ENCODE data around the gene SMYD2. TPM values are rescaled to one million over a fixed set of nuclear protein-coding genes. Genes with fewer than 3 reads are reported as not detected.

SMYD2 gene
- total and polyA plus RNA-seq, 2 donors (not counting 3 experiments of a cell fraction or from before 2014, with no cell fraction given), result 8.0 to 20.9 TPM

DNA sequence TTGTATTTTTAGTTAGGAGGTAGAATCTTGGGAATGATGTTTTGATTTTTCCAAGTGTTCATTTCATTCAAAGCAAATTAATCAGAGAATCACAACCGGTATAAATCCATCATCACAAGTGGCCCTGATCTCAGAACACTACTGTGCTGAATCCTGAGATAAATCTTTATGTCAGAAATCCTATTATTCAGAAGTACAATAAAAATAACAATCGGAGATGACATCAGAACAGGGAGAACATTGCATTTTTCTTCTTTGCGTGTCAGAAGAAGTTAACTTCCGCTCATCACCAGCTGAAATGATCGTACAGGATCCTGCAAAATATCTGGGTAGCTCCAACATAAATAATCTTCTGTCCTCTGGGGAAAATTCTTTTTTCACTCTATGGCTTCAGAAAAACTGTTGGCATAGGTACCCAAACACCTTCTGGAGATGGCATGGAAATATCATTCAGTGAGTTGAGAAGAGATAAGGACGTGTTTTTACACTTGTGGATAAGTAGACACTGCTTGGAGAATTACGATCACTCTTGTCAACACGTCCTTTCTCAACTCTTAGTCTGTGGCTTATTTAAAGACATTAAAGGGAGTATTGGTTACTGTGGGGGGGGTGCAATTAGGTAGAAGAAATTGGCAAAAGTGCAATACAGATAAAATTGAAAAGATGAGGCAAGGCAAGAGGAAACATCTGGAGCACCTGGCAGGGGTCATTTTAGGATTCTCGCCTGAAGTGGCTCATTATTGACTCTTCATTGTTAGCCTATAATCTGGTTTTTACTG lies 46.9 kb upstream of the SMYD2 start:
- intact Hi-C loops (cut with micrococcal nuclease) (no loop called here), dilution Hi-C loops (cut with MboI; ENCODE audit: extremely low pct_ligation_motif_present, low sequenced_read_pairs) (no loop called here)
- no TSS peak for BruUV-seq (replicated peaks)
- Histone ChIP-seq H3K4me1 (ENCODE audit: control insufficient read depth, extremely low read depth, insufficient read depth, low read length) (no peaks in the 10 kb centered on the region), H3K4me3 (replicated peaks in 1 of 3; ENCODE audit: insufficient read depth in 1 of 3, low read depth in 1 of 3, low read length in 3 of 3) (no peak overlapping the region), H3K4me2 (ENCODE audit: insufficient read depth, low read length) (no peak overlapping the region), H2AFZ (ENCODE audit: low read depth, low read length) (no peak overlapping the region), H3K9me1 (replicated peaks; ENCODE audit: control insufficient read depth, extremely low read depth, insufficient read depth, low read length) (no peaks in the 10 kb centered on the region), H3K36me3 (ENCODE audit: control insufficient read depth in 2 of 2, extremely low read depth in 1 of 2, insufficient read depth in 2 of 2, low read length in 2 of 2) (no peaks in the 10 kb centered on the region), H3K27me3 (ENCODE audit: control insufficient read depth in 2 of 2, insufficient read depth in 2 of 2, low read length in 2 of 2) (peaks cover 4% of the 10 kb centered on the region in 2 experiments), H3K79me2 (ENCODE audit: control insufficient read depth, insufficient read depth, low read length) (no peaks in the 10 kb centered on the region), H3K27ac (ENCODE audit: insufficient read depth, low read depth, low read length) (no peak overlapping the region), H3K9ac (replicated peaks; ENCODE audit: extremely low read depth, insufficient read depth, low read length) (no peak overlapping the region), H4K20me1 (replicated peaks; ENCODE audit: control insufficient read depth, extremely low read depth, insufficient read depth, low read length) (no peaks in the 10 kb centered on the region), H3K9me3 (replicated peaks; ENCODE audit: control insufficient read depth, insufficient read depth, low read length) (no peaks in the 10 kb centered on the region)
- no peak for TF ChIP-seq POLR2AphosphoS5 (IDR thresholded peaks at IDR 0.05; ENCODE audit: insufficient read depth, low read depth, low read length)
- no peak for TF ChIP-seq MYC (IDR thresholded peaks at IDR 0.05; ENCODE audit: low read depth, low read length)
- no peak for TF ChIP-seq POLR2A (IDR thresholded peaks at IDR 0.05; ENCODE audit: low read depth, low read length)
- TF ChIP-seq EZH2 (IDR thresholded peaks at IDR 0.05; ENCODE audit: borderline replicate concordance, low read depth, low read length, severe bottlenecking), result no peak
- TF ChIP-seq FOS (IDR thresholded peaks at IDR 0.05; ENCODE audit: borderline replicate concordance, insufficient read depth, low read length), result no peak
- TF ChIP-seq, protein P1, sequence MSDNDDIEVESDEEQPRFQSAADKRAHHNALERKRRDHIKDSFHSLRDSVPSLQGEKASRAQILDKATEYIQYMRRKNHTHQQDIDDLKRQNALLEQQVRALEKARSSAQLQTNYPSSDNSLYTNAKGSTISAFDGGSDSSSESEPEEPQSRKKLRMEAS (IDR thresholded peaks at IDR 0.05; ENCODE audit: insufficient read depth, insufficient read length), result no peak
- TF ChIP-seq JUN (IDR thresholded peaks at IDR 0.05; ENCODE audit: borderline replicate concordance, insufficient read depth, insufficient read length, low read depth), result no peak
- TF ChIP-seq, protein P2, sequence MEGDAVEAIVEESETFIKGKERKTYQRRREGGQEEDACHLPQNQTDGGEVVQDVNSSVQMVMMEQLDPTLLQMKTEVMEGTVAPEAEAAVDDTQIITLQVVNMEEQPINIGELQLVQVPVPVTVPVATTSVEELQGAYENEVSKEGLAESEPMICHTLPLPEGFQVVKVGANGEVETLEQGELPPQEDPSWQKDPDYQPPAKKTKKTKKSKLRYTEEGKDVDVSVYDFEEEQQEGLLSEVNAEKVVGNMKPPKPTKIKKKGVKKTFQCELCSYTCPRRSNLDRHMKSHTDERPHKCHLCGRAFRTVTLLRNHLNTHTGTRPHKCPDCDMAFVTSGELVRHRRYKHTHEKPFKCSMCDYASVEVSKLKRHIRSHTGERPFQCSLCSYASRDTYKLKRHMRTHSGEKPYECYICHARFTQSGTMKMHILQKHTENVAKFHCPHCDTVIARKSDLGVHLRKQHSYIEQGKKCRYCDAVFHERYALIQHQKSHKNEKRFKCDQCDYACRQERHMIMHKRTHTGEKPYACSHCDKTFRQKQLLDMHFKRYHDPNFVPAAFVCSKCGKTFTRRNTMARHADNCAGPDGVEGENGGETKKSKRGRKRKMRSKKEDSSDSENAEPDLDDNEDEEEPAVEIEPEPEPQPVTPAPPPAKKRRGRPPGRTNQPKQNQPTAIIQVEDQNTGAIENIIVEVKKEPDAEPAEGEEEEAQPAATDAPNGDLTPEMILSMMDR (IDR thresholded peaks at IDR 0.05; ENCODE audit: extremely low read depth in 1 of 2, insufficient read depth in 1 of 2, low read depth in 1 of 2, low read length in 2 of 2), result no peak
- no peak for TF ChIP-seq GATA2 (IDR thresholded peaks at IDR 0.05; ENCODE audit: insufficient read depth, insufficient read length, low read depth, low read length)
- ChIA-PET POLR2A (no interaction called here), CTCF (no interaction called here)
- FAIRE-seq (no peak), DNase-seq (ENCODE audit: low read depth, low spot score) (no peak)
